ENCODE results near the gene VSTM4.

The VSTM4 gene

DNA sequence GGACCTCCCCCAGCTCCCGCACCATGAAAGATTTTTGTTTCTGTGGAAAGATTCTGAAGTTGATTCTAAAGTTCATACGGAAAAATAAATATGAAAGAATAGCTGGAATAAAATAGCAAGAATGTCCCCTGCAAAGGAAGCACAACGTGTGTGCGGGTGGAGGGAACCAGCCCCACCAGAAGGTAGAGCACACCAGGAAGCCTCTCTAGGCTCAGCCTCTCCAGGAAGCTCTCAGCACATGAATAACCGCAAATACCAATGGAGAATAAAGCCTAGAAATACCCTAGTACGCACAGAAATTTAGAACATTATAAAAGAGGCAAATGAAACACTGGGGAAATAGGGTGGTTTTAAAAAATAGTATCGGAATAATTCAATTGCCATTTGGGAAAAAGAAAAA, 43.1 kb upstream of the VSTM4 start:
- Histone ChIP-seq H3K4me2 (ENCODE audit: low read depth, low read length, poor library complexity, severe bottlenecking) (peak overlapping the region; percentile 38), H3K4me1 (ENCODE audit: insufficient read depth, low read length, poor library complexity, severe bottlenecking) (peaks cover 7% of the 10 kb centered on the region), H3K36me3 (ENCODE audit: insufficient read depth, low read length) (no peaks in the 10 kb centered on the region), H3K4me3 (ENCODE audit: low read length, poor library complexity, severe bottlenecking) (no peak overlapping the region), H3K9me2 (replicated peaks; ENCODE audit: low read depth, low read length) (no peaks in the 10 kb centered on the region), H2AFZ (ENCODE audit: low read length) (no peak overlapping the region), H3F3A (ENCODE audit: low read depth) (no peaks in the 10 kb centered on the region), H3K27me3 (ENCODE audit: insufficient read depth, low read length, poor library complexity, severe bottlenecking) (no peaks in the 10 kb centered on the region), H3K79me2 (ENCODE audit: insufficient read depth, low read length) (no peaks in the 10 kb centered on the region), H3K9me3 (ENCODE audit: insufficient read depth, low read depth, low read length) (no peaks in the 10 kb centered on the region), H3K9ac (ENCODE audit: low read depth, low read length, poor library complexity, severe bottlenecking) (no peak overlapping the region), H4K20me1 (ENCODE audit: insufficient read depth, low read length, poor library complexity, severe bottlenecking) (no peaks in the 10 kb centered on the region)
- TF ChIP-seq EZH2phosphoT487 (IDR thresholded peaks at IDR 0.05; ENCODE audit: borderline replicate concordance) (no peak), CTCF (conservative IDR thresholded peaks at IDR 0.05; ENCODE audit: low read length) (no peak)

DNA sequence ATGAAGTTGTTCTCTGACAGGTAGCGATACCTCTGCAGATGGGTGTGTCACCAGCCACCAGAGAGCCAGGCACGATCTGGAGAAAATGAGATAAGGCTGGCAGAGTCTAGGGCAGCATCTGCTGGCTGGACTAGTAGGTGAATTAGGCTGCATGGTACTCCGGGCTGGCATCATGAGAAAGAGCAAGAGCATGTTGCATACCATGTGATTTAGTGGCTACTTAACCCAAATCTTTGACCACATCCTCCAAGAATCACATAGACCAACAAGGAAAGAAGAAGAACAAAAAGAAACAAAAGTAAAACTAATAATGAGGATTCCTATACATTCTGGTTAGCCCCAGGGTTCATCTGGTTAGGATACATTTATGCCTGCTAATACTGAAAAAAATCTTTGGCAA, 41.9 kb upstream of the VSTM4 start:
- Histone ChIP-seq H3K36me3 (ENCODE audit: insufficient read depth, low read length) (no peaks in the 10 kb centered on the region), H3K4me2 (ENCODE audit: low read depth, low read length, poor library complexity, severe bottlenecking) (no peak overlapping the region), H3K9me3 (ENCODE audit: insufficient read depth, low read depth, low read length) (no peaks in the 10 kb centered on the region), H3K4me1 (ENCODE audit: insufficient read depth, low read length, poor library complexity, severe bottlenecking) (peaks cover 7% of the 10 kb centered on the region), H3K79me2 (ENCODE audit: insufficient read depth, low read length) (no peaks in the 10 kb centered on the region), H3K27me3 (ENCODE audit: insufficient read depth, low read length, poor library complexity, severe bottlenecking) (no peaks in the 10 kb centered on the region), H2AFZ (ENCODE audit: low read length) (no peak overlapping the region), H3F3A (ENCODE audit: low read depth) (no peaks in the 10 kb centered on the region), H3K4me3 (ENCODE audit: low read length, poor library complexity, severe bottlenecking) (no peak overlapping the region), H3K9ac (ENCODE audit: low read depth, low read length, poor library complexity, severe bottlenecking) (no peak overlapping the region), H3K9me2 (replicated peaks; ENCODE audit: low read depth, low read length) (no peaks in the 10 kb centered on the region), H4K20me1 (ENCODE audit: insufficient read depth, low read length, poor library complexity, severe bottlenecking) (no peaks in the 10 kb centered on the region)
- TF ChIP-seq EZH2phosphoT487 (IDR thresholded peaks at IDR 0.05; ENCODE audit: borderline replicate concordance) (no peak), CTCF (conservative IDR thresholded peaks at IDR 0.05; ENCODE audit: low read length) (no peak)

DNA sequence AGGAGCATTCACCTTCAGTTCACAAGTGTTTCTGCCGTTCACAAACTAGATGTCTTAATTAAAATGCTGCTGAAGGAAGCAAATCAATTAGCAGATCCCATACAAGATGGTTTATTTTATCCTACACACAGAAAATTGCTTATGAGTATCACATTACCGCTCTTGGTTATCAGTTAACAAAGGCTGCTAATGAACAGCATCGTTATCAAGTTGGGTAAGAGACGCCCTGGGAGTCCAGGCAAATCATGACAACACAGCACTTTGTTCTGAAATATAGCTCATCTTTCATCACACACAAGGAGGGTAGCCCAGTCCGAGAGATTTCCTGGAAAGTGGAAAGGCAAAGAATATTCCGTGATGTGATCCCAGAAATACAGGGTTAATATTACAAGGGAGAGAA, 39.3 kb upstream of the VSTM4 start:
- Histone ChIP-seq H4K20me1 (ENCODE audit: insufficient read depth, low read length, poor library complexity, severe bottlenecking) (no peaks in the 10 kb centered on the region), H3F3A (ENCODE audit: low read depth) (no peaks in the 10 kb centered on the region), H3K79me2 (ENCODE audit: insufficient read depth, low read length) (no peaks in the 10 kb centered on the region), H3K9me2 (replicated peaks; ENCODE audit: low read depth, low read length) (no peaks in the 10 kb centered on the region), H3K4me1 (ENCODE audit: insufficient read depth, low read length, poor library complexity, severe bottlenecking) (peaks cover 20% of the 10 kb centered on the region), H3K36me3 (ENCODE audit: insufficient read depth, low read length) (no peaks in the 10 kb centered on the region), H3K4me2 (ENCODE audit: low read depth, low read length, poor library complexity, severe bottlenecking) (no peak overlapping the region), H3K4me3 (ENCODE audit: low read length, poor library complexity, severe bottlenecking) (no peak overlapping the region), H2AFZ (ENCODE audit: low read length) (no peak overlapping the region), H3K9me3 (ENCODE audit: insufficient read depth, low read depth, low read length) (no peaks in the 10 kb centered on the region), H3K27me3 (ENCODE audit: insufficient read depth, low read length, poor library complexity, severe bottlenecking) (no peaks in the 10 kb centered on the region), H3K9ac (ENCODE audit: low read depth, low read length, poor library complexity, severe bottlenecking) (no peak overlapping the region)
- no peak for TF ChIP-seq CTCF (conservative IDR thresholded peaks at IDR 0.05; ENCODE audit: low read length)
- TF ChIP-seq EZH2phosphoT487 (IDR thresholded peaks at IDR 0.05; ENCODE audit: borderline replicate concordance): no peak

All from Loucy (cell line).